Measurements from ENCODE around the gene ZMIZ1. TPM values are rescaled to one million over a fixed set of nuclear protein-coding genes. Genes with fewer than 3 reads are reported as not detected.

The ZMIZ1 gene
- total RNA-seq, 1 experiment from 2014 or later = 28.4 TPM

DNA sequence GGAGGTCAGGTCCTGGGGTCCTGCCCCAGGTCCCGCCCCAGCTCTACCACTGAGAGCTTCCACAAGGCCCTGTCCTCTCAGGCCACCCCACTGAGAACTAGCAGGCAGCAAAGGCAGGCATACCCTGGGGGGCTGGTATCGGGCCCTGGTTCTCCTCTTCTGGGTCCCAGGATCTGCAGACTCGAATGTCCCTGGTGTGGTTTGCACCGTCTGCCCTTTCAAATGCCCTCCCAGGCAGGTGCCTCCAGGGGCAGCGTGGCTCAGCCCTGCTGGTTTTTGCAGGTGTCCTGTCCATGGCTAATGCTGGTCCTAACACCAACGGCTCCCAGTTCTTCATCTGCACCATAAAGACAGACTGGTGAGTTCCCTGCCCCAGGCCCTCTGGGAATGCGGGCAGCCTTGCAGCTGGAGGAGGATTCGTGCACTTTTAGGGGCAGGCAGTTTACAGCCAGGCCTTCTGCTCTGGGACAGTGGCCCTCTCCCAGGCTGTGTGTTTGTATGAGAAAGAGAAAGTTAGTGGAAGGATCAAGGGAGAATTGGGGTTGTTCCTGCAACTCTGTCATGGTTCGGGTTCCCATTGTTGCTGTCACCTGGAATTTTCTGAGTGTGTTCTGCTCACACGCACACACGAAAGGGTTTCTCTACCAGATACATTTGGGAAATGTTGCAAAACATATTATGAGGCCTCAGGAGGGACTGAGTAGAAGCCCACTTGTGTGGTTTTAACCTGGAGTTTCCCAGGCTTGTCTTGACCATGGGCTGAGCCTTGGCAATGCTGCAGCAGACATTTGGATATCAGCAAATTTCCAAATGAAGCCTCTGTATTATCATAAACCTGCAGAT, 283.5 kb downstream of the ZMIZ1 start:
- BruUV-seq (replicated peaks) = no TSS peak
- peaks cover 38 to 70% of the 10 kb centered on the region in 2 experiments for H3K36me3 ChIP-seq (ENCODE audit: control insufficient read depth in 1 of 2, insufficient read depth in 2 of 2, low read length in 2 of 2)
- POLR2A ChIA-PET = no interaction called here

DNA sequence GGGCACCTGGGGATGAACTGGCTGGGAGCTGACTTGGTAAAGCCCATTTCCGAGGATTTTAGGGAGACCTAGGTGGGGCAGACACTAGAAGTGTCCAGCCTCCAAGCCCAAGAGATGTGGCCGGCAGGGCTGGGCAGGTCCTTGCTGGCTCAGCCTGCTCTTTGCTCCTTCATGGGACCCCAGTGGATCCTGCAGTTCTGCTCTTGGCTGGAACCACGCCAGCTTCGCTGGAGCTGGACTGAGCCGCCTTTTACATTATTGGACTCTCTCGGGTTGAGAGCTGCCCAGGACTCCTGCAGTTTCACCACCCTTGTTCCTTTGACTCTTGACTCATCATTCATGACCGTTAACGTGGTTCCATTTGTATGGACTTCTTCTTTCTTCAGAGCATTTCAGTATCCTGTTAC, 284.2 kb downstream of the ZMIZ1 start:
- H3K4me3 ChIP-seq (replicated peaks in 1 of 2; ENCODE audit: low read depth in 1 of 2, low read length in 2 of 2) = no peak overlapping the region
- H4K20me1 ChIP-seq (ENCODE audit: insufficient read depth) = peaks cover 12% of the 10 kb centered on the region; the same call in 1 of the 2 replicates
- no peak overlapping the region for H3K27ac ChIP-seq (ENCODE audit: low read depth, low read length)
- no peaks in the 10 kb centered on the region for H3K27me3 ChIP-seq (ENCODE audit: insufficient read depth, low read length)
- no peak overlapping the region for H2AFZ ChIP-seq (ENCODE audit: low read depth, low read length, poor library complexity, severe bottlenecking)
- peaks cover 59% of the 10 kb centered on the region for H3K79me2 ChIP-seq (ENCODE audit: insufficient read depth, low read length)
- BruUV-seq (replicated peaks) = no TSS peak
- H3K9ac ChIP-seq (ENCODE audit: low read length) = no peak overlapping the region
- intact Hi-C loops (cut with micrococcal nuclease) = no loop called here
- no peak for DNase-seq (ENCODE audit: low read depth, low spot score)
- no peaks in the 10 kb centered on the region for H3K9me3 ChIP-seq (ENCODE audit: control insufficient read depth in 1 of 2, insufficient read depth in 1 of 2, low read depth in 1 of 2, low read length in 2 of 2)
- no peak overlapping the region for H3K4me2 ChIP-seq (ENCODE audit: low read length)
- TF ChIP-seq YY1 (IDR thresholded peaks at IDR 0.05; ENCODE audit: extremely low read depth, insufficient replicate concordance, low read depth, low read length) = no peak
- TF ChIP-seq JUND (IDR thresholded peaks at IDR 0.05) = no peak
- no peak for TF ChIP-seq RAD21 (IDR thresholded peaks at IDR 0.05; ENCODE audit: low read depth)
- ChIA-PET POLR2A (no interaction called here), CTCF (no interaction called here), RAD21 (ENCODE audit: low non-redundant PET in 1 of 2, low total read pairs in 2 of 2, uncharacterized antibody in 2 of 2, unreplicated experiment in 2 of 2) (no interaction called here)
- no peak for ATAC-seq
- no peaks in the 10 kb centered on the region for H3K9me2 ChIP-seq (ENCODE audit: insufficient read depth)
- peaks cover 0 to 15% of the 10 kb centered on the region in 2 experiments; a peak in 2 of 4 replicates for H3K4me1 ChIP-seq (ENCODE audit: control insufficient read depth in 1 of 2, insufficient read depth in 2 of 2, low read length in 2 of 2)
- H3K36me3 ChIP-seq (ENCODE audit: control insufficient read depth in 1 of 2, insufficient read depth in 2 of 2, low read length in 2 of 2) = peaks cover 38 to 70% of the 10 kb centered on the region in 2 experiments

More for the DNA sequence above, 283.5 kb downstream of the ZMIZ1 start:
- H3K27ac ChIP-seq (ENCODE audit: low read depth, low read length) = no peak overlapping the region; the same call in 1 of the 2 replicates
- H3K4me1 ChIP-seq (ENCODE audit: control insufficient read depth in 1 of 2, insufficient read depth in 2 of 2, low read length in 2 of 2) = peaks cover 0 to 15% of the 10 kb centered on the region in 2 experiments; a peak in 2 of 4 replicates
- no peak for ATAC-seq
- H2AFZ ChIP-seq (ENCODE audit: low read depth, low read length, poor library complexity, severe bottlenecking) = no peak overlapping the region
- ChIA-PET CTCF (no interaction called here), RAD21 (ENCODE audit: low non-redundant PET in 1 of 2, low total read pairs in 2 of 2, uncharacterized antibody in 2 of 2, unreplicated experiment in 2 of 2) (no interaction called here)
- H3K4me2 ChIP-seq (ENCODE audit: low read length) = no peak overlapping the region
- intact Hi-C loops (cut with micrococcal nuclease) = no loop called here
- H3K9ac ChIP-seq (ENCODE audit: low read length) = no peak overlapping the region
- TF ChIP-seq RAD21 (IDR thresholded peaks at IDR 0.05; ENCODE audit: low read depth) = no peak
- TF ChIP-seq ZFX (IDR thresholded peaks at IDR 0.05) = no peak
- TF ChIP-seq, protein P1, sequence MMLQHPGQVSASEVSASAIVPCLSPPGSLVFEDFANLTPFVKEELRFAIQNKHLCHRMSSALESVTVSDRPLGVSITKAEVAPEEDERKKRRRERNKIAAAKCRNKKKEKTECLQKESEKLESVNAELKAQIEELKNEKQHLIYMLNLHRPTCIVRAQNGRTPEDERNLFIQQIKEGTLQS (IDR thresholded peaks at IDR 0.05) = no peak
- no peak for TF ChIP-seq FOSL1 (IDR thresholded peaks at IDR 0.05; ENCODE audit: low read depth)
- no peak for TF ChIP-seq EZH2 (IDR thresholded peaks at IDR 0.05)
- TF ChIP-seq CEBPB (IDR thresholded peaks at IDR 0.05; ENCODE audit: low read depth) = no peak
- no peak for TF ChIP-seq CBX3 (IDR thresholded peaks at IDR 0.05; ENCODE audit: low read depth)
- TF ChIP-seq ZNF274 (IDR thresholded peaks at IDR 0.05; ENCODE audit: low read depth, low read length) = no peak
- TF ChIP-seq SIN3A (IDR thresholded peaks at IDR 0.05; ENCODE audit: low read depth) = no peak
- TF ChIP-seq SP1 (IDR thresholded peaks at IDR 0.05; ENCODE audit: low read depth) = no peak
- H3K4me3 ChIP-seq (replicated peaks in 1 of 2; ENCODE audit: low read depth in 1 of 2, low read length in 2 of 2) = no peak overlapping the region
- no peaks in the 10 kb centered on the region for H3K9me3 ChIP-seq (ENCODE audit: control insufficient read depth in 1 of 2, insufficient read depth in 1 of 2, low read depth in 1 of 2, low read length in 2 of 2)
- DNase-seq (ENCODE audit: low read depth, low spot score) = no peak
- no peaks in the 10 kb centered on the region for H3K27me3 ChIP-seq (ENCODE audit: insufficient read depth, low read length)
- no peaks in the 10 kb centered on the region for H3K9me2 ChIP-seq (ENCODE audit: insufficient read depth)
- H4K20me1 ChIP-seq (ENCODE audit: insufficient read depth) = peaks cover 12% of the 10 kb centered on the region; the same call in 1 of the 2 replicates
- H3K79me2 ChIP-seq (ENCODE audit: insufficient read depth, low read length) = peaks cover 66% of the 10 kb centered on the region
